ENCODE data around the gene SLC38A6.

Gene SLC38A6

DNA sequence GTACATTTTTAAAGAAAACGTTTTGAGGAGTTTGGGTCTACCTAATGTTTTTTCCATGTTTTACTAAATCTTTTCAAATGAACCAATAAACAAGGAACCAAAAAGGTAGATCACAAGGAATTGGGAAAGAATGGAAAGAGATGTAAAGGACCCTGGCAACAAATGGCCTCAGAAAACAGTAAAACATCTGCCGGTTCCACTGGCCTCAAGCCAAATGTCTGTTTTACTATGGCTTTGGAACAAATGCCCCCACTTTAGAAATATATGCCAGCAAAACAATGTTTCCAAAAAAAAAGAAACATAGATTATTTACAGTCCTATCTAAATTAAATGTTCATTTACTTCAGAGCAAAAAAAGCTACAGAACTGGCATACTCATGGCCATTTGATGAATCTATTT is 3.2 kb upstream of the SLC38A6 start:
- DNase-seq: no peak

DNA sequence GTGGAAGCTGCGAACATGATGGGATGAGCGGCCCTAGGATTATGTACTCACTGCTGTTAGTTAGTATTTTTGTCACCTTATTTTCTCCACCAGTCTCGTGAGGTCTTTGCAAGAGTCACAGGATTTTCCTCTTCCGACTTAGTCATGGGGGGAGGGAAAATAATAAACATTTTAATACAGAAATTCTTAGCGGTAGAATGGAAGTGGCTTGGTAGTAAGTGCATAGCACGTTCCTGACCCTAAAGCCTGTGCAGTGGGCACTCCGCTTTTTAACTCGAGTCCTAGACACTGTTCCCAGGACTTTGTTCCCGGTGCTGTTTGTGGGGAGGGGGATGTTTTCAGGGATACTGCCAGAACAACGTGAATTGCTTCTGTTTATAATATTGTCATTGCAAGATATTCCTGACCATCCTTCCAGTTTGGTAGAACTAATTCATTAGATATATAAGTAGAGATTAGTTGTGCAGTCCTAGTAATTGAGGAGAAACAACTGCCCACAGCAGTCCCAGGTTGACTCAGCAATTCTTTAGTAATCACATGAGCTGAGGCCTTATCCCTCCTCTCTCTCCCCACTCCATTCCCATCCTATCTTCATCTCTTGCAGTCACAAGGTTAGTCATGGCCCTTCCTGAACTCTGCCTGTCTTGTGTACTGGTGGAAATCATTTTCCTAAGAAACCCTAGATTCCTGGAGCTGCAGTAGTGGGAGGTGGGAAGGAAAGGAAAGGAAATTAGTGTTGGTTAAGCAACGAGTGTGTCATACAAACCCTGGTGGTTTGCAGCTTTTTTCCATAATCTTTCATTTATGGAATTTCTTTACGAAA is 799 bp downstream of the SLC38A6 start:
- DNase-seq: peak in 3 of 51 donors; percentile 6 to 25 (median 24)

GRCh38 chr14:60984196-60984595 is 3.2 kb downstream of the SLC38A6 start:
- no peak for DNase-seq

DNA sequence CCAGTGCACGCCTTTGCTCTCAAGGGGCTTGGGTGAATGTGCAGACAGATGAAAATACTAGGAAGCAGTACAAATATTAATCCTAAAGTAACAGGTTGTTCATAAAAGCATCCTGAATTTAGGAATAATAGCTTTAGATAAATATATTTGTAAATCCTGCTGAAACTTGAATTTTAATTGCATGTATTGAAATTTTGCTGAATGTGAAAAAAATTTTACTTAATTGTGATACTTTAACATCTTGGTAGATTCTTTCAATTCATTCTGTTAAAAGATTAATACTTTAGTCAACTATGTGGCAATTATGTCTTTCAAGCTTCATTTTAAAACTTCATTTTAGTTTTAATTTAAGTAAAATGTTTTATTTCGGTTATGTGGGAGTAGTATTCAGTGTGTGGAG is 5.5 kb downstream of the SLC38A6 start:
- no peak for DNase-seq

DNA sequence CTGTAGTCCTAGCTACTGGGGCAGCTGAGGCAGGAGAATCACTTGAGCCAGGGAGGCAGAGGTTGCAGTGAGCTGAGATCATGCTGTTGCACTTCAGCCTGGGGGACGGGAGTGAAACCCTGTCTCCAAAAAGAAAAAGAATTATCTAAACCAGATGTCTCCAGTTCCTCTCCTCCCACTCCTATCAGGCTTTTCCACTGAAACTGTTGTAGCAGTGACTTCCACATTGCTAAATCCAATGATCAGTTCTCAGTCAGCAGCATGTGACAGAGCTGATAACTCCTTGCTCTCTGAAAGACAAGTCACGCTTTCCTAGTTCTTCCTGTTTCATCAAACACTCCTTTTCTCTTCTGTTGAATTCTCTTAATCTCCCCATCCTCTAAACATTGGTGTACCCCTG is 8.6 kb downstream of the SLC38A6 start:
- DNase-seq: no peak

- DNase-seq: no peak
Observed at GRCh38 chr14:60998617-60999016, 17.6 kb downstream of the SLC38A6 start.

DNA sequence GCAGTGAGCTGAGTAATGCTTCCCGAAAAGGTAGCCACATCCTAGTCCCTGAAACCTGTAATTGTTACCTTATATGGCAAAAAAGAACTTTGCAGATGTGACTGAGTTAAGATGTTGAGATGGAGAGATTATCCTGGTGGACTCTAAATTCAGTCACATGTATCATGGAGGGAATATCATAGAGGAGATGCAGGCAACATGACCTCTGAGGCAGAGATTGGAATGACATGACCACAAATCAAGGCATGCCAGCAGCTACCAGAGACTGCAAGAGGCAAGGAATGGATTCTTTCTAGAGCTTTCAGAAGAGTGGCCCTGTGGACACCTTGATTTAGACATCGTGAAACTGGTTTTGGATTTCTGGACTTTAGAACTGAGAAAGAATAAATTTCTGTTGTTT is 18.5 kb downstream of the SLC38A6 start:
- no peak for DNase-seq

- no peak for DNase-seq
Observed at GRCh38 chr14:61003571-61003970, 22.5 kb downstream of the SLC38A6 start.

DNA sequence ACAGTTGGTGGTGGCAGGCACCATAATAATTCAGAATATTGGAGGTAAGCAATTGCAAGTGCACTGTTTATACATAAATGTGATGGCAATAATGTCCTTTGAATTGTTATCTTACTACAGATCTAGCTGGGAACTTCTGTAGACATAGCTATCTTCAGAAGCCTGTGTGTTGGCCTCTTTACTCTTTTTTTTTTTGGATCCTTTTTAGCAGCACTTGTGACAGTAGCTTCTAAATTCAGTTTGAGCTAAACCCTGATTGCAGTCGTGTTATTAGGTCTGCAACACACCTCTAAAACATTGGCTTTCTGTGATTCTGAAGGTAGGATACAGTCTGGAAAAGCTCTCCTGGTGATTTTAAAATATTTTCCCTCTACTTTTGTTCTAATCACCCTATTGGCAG is 38.5 kb downstream of the SLC38A6 start:
- no peak for DNase-seq

- peak in 26 of 51 donors; percentile 0 to 61 (median 18) for DNase-seq
Observed at GRCh38 chr14:61025251-61026223, 44.5 kb downstream of the SLC38A6 start.

DNA sequence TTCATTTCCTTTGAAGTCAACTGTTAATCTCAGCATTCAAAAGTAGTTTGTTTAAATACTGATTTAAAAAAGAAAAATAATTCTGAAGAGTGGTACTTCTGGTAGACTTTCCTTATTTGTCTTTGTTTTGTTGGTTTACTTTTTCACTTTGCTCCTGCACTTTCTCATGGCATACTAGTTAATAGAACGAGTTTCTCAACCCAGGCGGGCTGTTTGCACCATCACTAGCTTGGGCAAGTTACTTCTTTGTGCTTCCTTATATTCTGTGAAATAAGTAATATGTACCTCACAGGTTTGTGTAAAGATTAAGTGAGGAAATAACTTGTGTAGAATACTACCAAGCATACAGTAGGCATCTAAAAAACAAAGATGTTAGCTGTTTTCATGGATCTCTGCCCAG is 45.5 kb downstream of the SLC38A6 start:
- DNase-seq: no peak

DNA sequence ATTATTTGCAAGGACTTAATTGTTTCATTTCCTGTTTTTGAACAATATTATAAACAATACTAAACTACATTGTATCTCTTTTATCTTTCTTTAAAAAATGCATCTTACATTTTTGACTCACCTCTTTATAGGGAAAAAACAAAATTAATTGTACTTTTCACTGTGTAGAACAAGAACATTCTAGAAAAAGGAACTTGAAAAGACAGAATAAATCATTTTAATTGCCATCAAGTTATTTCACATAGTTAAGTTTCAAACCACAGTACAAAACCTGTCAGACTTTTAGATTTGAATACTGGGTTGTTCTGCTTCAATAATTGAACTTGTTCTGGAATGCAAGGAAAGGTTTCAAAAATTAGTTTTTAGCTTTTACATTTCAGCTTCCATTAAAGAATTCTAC is 50.0 kb downstream of the SLC38A6 start:
- DNase-seq: no peak

GRCh38 chr14:61033054-61033453 is 52.0 kb downstream of the SLC38A6 start:
- no peak for DNase-seq

DNA sequence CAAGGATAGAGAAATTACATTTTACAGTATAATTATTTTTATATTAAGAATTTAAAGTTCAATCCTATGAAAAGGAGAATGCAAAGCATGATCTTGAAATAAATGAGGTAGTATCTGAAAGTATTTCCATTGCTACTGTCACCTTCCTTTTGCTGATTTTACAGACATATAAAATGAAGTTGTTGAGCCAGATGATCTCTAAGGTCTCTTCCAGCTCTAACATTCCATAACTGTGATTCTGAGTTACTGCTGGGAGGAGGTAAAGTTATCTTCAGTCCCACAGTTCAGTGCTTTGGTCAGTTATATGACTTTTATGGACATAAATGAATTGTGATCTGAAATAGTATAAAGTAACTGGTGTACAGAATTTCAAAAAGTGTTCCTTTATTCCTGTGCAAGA is 52.8 kb downstream of the SLC38A6 start:
- DNase-seq: no peak

- DNase-seq: no peak
Observed at GRCh38 chr14:61034416-61035120, 53.5 kb downstream of the SLC38A6 start.

DNA sequence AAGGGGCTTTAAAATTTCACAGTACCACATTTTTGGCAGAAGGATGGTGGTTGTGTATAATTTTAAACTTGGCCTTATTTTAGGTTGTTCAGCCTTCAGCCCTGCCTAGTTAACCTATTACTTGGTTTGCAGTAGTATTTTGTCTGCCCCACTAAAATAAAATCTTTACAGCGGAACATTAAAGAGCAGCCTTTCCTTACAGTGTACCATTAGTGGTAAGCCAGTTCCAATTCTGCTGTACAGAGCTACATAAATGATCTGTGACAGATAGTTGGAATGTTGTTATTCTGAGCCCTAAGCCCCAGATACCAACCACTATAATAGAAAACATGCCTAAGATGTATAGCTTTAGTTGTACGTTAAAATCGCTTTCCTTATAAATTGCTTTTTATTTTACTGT is 56.2 kb downstream of the SLC38A6 start:
- DNase-seq: no peak

GRCh38 chr14:61041704-61042103 is 60.7 kb downstream of the SLC38A6 start:
- no peak for DNase-seq

DNA sequence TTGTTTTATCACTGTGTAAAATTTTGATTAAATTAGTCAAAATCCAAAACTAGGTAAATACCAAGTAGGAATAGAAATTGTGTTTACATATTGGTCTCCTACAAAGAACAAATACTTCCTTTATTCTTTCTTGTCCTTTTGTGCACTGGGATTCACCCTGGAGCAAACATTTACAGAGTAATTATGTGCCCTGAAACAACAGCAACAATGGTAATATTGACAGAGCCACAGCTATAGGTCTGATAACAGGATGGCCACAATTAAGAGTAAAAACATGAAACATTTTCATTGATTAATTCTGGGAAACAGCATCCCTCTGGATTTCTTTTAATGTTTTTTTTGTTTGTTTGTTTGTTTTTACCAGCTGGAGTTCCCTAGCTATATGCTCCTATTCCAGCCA is 61.2 kb downstream of the SLC38A6 start:
- no peak for DNase-seq

GRCh38 chr14:61043506-61043905 is 62.5 kb downstream of the SLC38A6 start:
- no peak for DNase-seq

GRCh38 chr14:61047021-61047420 is 66.0 kb downstream of the SLC38A6 start:
- no peak for DNase-seq

DNA sequence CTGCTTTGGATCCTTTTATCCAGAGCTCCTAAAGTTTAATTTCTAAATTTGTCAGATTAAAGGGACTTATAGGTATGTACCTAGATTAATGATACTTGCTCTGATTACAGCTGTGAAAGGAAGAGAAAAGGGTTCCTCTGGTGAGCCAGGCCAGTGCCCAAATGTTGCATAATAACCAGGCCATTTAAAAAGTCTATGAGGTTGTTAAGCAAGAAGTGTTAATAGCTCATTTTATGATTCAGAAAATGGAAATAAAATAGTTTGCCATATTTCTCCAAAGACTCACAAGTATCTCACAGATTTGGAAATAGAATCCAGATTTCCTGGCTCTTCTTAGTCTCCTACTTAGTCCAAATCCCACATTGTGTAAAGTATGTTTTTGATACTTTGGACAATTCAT is 67.6 kb downstream of the SLC38A6 start:
- DNase-seq: no peak

GRCh38 chr14:61050417-61050816 is 69.4 kb downstream of the SLC38A6 start:
- no peak for DNase-seq

Measured in hypothalamus (tissue), 51 donors.